GM12801 (cell line): Measurements from ENCODE around the gene ARHGAP22.

Source experiments
- TF ChIP-seq, protein P1 (sequence below): IDR thresholded peaks from one replicate; pipeline ENCODE4 v1.5.1; 2011; ENCODE audit warnings: control low read depth; ENCODE audit not compliant: insufficient read length; ENCODE audit errors: extremely low read depth

Gene ARHGAP22

DNA sequence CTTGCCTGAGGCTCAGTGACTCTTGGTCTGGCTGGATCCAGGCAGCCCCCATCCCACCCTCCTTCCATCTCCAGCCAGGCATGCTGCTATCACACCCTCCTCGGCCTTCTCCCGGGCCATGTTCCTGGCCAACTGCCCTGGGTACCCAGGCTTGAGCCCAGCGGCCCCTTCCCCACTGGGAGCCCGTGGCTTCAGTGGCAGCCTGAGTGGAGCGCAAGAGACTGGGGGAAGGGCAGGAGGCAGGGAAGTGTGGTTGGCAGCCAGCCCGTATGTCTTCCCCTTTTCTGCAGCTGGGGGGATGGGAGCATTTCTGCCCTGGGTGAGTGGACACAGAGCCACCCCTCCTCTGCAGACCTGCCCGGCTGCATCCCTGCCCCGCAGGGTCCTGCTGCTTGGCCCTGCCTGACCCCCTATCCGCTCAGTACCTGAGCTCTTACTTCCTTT is 148.5 kb downstream of the ARHGAP22 start:
- TF ChIP-seq, protein P1, sequence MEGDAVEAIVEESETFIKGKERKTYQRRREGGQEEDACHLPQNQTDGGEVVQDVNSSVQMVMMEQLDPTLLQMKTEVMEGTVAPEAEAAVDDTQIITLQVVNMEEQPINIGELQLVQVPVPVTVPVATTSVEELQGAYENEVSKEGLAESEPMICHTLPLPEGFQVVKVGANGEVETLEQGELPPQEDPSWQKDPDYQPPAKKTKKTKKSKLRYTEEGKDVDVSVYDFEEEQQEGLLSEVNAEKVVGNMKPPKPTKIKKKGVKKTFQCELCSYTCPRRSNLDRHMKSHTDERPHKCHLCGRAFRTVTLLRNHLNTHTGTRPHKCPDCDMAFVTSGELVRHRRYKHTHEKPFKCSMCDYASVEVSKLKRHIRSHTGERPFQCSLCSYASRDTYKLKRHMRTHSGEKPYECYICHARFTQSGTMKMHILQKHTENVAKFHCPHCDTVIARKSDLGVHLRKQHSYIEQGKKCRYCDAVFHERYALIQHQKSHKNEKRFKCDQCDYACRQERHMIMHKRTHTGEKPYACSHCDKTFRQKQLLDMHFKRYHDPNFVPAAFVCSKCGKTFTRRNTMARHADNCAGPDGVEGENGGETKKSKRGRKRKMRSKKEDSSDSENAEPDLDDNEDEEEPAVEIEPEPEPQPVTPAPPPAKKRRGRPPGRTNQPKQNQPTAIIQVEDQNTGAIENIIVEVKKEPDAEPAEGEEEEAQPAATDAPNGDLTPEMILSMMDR, result no peak

DNA sequence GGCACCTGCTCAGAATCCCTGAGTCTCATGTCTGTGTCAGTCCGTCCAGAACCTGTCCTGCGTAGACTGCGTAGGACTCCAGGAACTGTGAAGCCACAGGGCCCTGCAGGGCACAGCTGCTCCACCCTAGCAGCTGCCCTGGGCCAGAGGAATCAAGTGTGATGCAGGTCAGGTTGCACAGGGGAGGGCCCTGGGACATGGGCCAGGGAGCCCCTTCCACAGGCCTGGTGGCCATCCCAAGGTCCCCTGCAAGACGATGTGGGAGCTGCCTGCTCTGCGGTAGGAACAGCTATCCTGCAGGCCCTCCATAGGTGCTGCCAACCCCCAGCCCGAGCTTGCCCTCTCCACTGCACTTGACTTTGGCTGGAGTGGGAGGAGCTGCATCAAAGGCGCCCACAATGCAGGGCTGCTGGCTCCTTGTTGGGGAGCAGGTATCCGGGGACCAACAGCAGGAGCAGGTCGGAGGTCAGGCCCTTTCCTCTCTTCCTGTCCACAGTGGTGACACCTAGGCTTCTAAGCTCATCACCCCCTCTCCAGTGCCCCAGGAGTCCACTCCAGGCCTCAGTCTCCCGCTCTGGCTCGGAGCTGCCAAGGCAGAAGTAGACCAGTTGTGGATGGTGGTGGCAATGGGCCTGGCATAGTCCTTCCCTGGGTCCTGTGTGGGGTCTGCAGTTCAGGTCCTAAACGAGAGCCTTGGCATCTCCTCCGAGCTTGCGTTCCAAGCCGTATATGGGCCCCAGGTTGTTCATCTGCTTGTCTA is 149.3 kb downstream of the ARHGAP22 start:
- TF ChIP-seq, protein P1, result no peak

DNA sequence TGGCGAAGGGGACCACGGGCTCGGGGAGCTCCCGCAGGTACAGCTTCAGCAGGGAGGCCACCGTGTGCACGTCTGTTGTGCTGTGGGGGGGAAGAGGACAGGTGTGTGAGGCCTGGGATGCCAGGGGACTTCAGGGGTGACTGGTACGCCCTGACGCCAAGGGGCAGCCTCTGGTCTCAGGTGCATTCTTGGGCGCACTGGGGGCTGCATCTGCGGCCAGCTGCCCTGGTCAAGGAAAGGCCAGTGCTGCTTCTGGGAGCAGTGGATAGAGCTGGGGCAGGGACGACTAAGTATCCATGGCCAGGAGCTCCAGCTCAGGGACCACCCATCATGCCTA is 149.8 kb downstream of the ARHGAP22 start:
- TF ChIP-seq, protein P1, result no peak

DNA sequence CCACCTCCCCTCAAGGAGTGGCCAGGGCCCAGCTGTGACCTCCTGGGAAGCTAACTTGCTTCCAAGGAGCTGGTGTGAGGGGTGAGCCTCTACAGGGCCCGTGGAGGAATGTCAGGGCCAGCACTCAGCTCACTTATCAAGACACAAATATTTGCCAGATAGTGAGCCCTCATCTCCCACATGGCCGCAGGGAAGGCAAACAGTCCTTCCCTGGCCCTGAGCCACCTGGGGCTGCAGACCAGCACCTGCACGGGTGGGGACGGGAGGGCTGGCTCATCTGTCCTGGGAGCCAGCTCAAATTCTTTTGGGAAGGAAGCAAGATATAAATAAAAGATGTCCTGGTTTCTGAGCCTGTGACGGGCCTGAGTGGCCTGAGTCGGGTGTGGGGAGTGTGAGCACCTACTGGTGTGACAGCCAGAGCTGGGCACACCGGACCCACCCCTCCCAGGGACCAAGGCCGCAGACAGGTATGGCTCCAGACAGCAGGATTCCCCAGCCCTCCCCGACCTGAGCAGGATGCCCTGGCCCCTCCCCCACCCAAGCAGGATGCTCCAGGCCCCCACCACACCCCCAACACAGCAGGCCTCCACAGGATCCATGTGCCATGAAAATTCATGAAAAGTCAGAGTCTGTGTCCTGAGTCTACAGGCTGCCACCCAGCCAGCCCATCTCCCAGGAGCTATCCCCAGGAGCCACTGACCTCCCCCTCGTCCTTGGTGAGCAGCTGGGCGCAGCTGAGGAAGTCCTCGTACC is 150.4 kb downstream of the ARHGAP22 start:
- TF ChIP-seq, protein P1, result no peak

DNA sequence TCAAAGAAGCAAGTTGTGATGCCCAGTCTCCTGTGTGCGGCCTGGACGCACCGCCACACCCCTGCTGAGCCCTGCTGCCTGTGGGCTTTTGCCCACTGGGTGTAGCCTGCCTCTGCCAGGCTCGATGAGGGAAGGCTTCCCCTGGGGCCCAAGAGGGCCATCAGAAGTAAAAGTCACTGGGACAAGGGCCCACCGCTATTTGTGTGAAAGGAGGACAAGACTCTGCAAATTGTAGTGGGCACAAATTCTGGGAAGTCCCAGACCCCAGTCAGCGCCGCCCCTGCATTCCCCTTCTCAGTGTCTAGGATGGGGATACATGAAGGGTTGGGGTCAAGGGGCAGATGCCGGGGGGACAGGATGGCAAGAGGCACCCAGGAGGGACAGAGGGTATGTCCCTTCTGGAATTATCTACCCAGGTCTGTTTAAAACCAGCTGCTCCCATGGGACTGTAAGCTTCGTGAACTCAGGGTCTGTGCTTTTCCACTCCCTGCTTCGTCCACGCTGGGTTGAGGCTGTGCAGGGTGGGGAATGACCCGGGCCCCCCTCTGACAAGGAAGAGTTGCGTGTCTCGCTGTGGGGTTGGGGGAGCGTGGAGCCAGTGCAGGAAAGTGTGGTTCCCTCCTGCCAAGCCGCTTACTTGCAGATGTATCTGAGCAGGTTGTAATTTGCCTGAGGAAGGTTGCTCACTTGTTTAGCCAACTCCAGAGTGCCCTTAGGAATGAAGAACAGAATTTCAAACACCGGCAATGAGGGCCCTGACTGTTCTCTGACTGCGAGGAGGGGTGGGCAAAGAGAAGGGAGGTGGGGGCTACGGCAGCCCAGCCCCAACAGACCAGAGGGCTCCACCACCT is 151.2 kb downstream of the ARHGAP22 start:
- TF ChIP-seq, protein P1, result no peak

DNA sequence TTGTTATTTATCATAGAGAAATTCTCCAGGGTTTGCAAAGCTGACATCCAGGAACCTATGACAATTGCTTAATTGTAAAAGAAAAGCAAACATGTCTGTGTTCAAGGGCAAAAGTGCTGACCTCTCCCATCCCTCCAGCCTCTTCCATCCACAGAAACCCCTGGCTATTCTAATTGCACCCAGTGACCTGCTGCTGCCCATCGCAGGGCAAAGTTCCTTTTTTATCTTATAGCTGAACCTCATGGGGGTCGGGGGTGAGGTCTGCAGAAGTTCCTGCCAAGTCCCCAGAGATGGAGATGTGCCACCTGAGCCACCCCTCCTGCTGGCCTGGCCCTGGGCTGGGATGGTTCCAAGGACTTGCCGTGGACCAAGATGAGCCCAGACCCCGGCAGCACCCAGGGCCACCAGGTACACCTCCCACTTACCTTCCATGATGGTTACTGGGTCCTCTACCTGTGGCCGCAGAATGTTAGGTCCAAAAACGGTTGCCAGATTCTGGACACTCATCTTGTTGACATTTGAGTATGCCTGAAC is 151.9 kb downstream of the ARHGAP22 start:
- TF ChIP-seq, protein P1, result no peak
